ENCODE data around the gene NOX4. TPM values are rescaled to one million over a fixed set of nuclear protein-coding genes. Genes with fewer than 3 reads are reported as not detected.

The NOX4 gene
- total and polyA plus RNA-seq, 7 experiments from 2014 or later, result not detected

GRCh38 chr11:89521792-89522191 lies 30.6 kb upstream of the NOX4 start:
- Histone ChIP-seq H3K9me3 (ENCODE audit: control insufficient read depth in 2 of 3, low read length in 3 of 3) (no peaks in the 10 kb centered on the region), H3K4me3 (ENCODE audit: low read length) (no peak overlapping the region), H3K27ac (ENCODE audit: low read depth, low read length) (no peak overlapping the region), H3K4me1 (ENCODE audit: control insufficient read depth in 2 of 2, insufficient read depth in 2 of 2, low read length in 2 of 2) (no peaks in the 10 kb centered on the region), H3K27me3 (ENCODE audit: control insufficient read depth in 2 of 2, insufficient read depth in 2 of 2, low read length in 2 of 2) (no peaks in the 10 kb centered on the region), H3K36me3 (ENCODE audit: control insufficient read depth in 2 of 3, insufficient read depth in 3 of 3, low read length in 3 of 3) (no peaks in the 10 kb centered on the region)
- ChIA-PET CTCF (no interaction called here), POLR2A (no interaction called here)
- H3K4me3 Mint-ChIP-seq, result no peak overlapping the region
- ATAC-seq (no peak), DNase-seq (no peak)
- intact Hi-C loops (cut with micrococcal nuclease), result no loop called here
- H3K27me3 Mint-ChIP-seq, result no peaks in the 10 kb centered on the region
- H3K9me3 Mint-ChIP-seq, result peaks cover 0 to 10% (median 0%) of the 10 kb centered on the region in 11 donors
- H3K27ac Mint-ChIP-seq, result no peak overlapping the region
- no peaks in the 10 kb centered on the region for H3K4me1 Mint-ChIP-seq
- no peaks in the 10 kb centered on the region for H3K36me3 Mint-ChIP-seq

- Mint-ChIP-seq H3K4me1 (no peaks in the 10 kb centered on the region), H3K4me3 (no peak overlapping the region), H3K27me3 (no peaks in the 10 kb centered on the region), H3K36me3 (no peaks in the 10 kb centered on the region), H3K9me3 (peaks cover 0 to 10% (median 0%) of the 10 kb centered on the region in 11 donors), H3K27ac (no peak overlapping the region)
- no peak overlapping the region for H3K27ac ChIP-seq (ENCODE audit: low read depth, low read length)
- no peaks in the 10 kb centered on the region for H3K27me3 ChIP-seq (ENCODE audit: control insufficient read depth in 2 of 2, insufficient read depth in 2 of 2, low read length in 2 of 2)
- H3K4me1 ChIP-seq (ENCODE audit: control insufficient read depth in 2 of 2, insufficient read depth in 2 of 2, low read length in 2 of 2), result no peaks in the 10 kb centered on the region
- no peak overlapping the region for H3K4me3 ChIP-seq (ENCODE audit: low read length)
- intact Hi-C loops (cut with micrococcal nuclease), result no loop called here
- no peaks in the 10 kb centered on the region for H3K9me3 ChIP-seq (ENCODE audit: control insufficient read depth in 2 of 3, low read length in 3 of 3)
- no peak for ATAC-seq
- ChIA-PET CTCF (no interaction called here), POLR2A (no interaction called here)
- no peaks in the 10 kb centered on the region for H3K36me3 ChIP-seq (ENCODE audit: control insufficient read depth in 2 of 3, insufficient read depth in 3 of 3, low read length in 3 of 3)
- no peak for DNase-seq
Observed at GRCh38 chr11:89521294-89521693, 30.1 kb upstream of the NOX4 start.

- Mint-ChIP-seq H3K27ac (no peak overlapping the region), H3K4me3 (no peak overlapping the region), H3K9me3 (peaks cover 0 to 14% (median 2%) of the 10 kb centered on the region in 11 donors), H3K4me1 (no peaks in the 10 kb centered on the region), H3K36me3 (no peaks in the 10 kb centered on the region), H3K27me3 (no peaks in the 10 kb centered on the region)
- no peak for DNase-seq
- Histone ChIP-seq H3K27ac (ENCODE audit: low read depth, low read length) (no peak overlapping the region), H3K27me3 (ENCODE audit: control insufficient read depth in 2 of 2, insufficient read depth in 2 of 2, low read length in 2 of 2) (no peaks in the 10 kb centered on the region), H3K4me3 (ENCODE audit: low read length) (no peak overlapping the region), H3K36me3 (ENCODE audit: control insufficient read depth in 2 of 3, insufficient read depth in 3 of 3, low read length in 3 of 3) (no peaks in the 10 kb centered on the region), H3K4me1 (ENCODE audit: control insufficient read depth in 2 of 2, insufficient read depth in 2 of 2, low read length in 2 of 2) (no peaks in the 10 kb centered on the region), H3K9me3 (ENCODE audit: control insufficient read depth in 2 of 3, low read length in 3 of 3) (no peaks in the 10 kb centered on the region)
- intact Hi-C loops (cut with micrococcal nuclease), result no loop called here
- ATAC-seq, result no peak
- ChIA-PET POLR2A (no interaction called here), CTCF (no interaction called here)
Observed at GRCh38 chr11:89516496-89516895, 25.3 kb upstream of the NOX4 start.

DNA sequence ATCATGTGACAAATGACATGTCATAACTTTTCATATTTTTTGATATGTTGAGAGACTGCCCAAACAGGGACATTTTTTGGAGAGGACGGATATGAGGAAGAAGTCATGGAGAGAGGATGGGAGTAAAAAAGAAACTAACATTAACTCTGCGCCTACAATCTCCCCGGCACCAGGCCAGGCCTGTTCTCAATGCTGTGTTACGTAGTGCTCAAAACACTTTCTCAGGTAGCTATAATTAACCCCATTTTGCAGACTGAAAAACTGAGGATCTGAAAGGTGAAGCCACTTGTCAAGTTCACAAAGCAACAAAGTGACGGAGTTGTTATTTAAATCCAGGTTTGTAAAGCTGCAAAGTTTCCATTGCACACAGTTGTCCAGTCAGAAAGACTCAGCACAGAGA lies 17.4 kb upstream of the NOX4 start:
- Histone ChIP-seq H3K27ac (ENCODE audit: low read depth, low read length) (no peak overlapping the region), H3K4me1 (ENCODE audit: control insufficient read depth in 2 of 2, insufficient read depth in 2 of 2, low read length in 2 of 2) (no peaks in the 10 kb centered on the region), H3K27me3 (ENCODE audit: control insufficient read depth in 2 of 2, insufficient read depth in 2 of 2, low read length in 2 of 2) (no peaks in the 10 kb centered on the region), H3K4me3 (ENCODE audit: low read length) (no peak overlapping the region), H3K9me3 (ENCODE audit: control insufficient read depth in 2 of 3, low read length in 3 of 3) (no peaks in the 10 kb centered on the region), H3K36me3 (ENCODE audit: control insufficient read depth in 2 of 3, insufficient read depth in 3 of 3, low read length in 3 of 3) (no peaks in the 10 kb centered on the region)
- Mint-ChIP-seq H3K27ac (no peak overlapping the region), H3K27me3 (no peaks in the 10 kb centered on the region), H3K9me3 (peaks cover 0 to 5% (median 0%) of the 10 kb centered on the region in 11 donors), H3K36me3 (no peaks in the 10 kb centered on the region), H3K4me3 (no peak overlapping the region), H3K4me1 (no peaks in the 10 kb centered on the region)
- intact Hi-C loops (cut with micrococcal nuclease), result no loop called here
- ATAC-seq (no peak), DNase-seq (no peak)
- ChIA-PET CTCF (no interaction called here), POLR2A (no interaction called here)

DNA sequence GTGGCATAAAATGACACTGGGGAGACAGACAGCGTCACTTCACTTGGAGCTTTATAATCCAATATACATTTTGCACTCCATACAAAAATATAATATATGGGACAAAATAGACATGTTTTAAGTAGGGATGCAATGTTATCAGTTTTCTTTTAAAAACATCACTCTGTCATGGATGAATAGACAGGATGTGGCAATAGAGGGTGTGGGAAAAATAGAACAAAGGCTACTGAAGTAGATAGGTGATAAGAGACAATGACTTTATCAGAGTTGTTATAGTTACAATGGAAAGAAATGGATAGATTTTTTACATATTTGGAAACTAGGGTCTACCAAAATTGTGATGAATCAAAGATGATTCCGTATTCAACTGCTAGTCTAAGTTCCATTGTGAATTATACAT lies 13.1 kb upstream of the NOX4 start:
- Histone ChIP-seq H3K36me3 (ENCODE audit: control insufficient read depth in 2 of 3, insufficient read depth in 3 of 3, low read length in 3 of 3) (no peaks in the 10 kb centered on the region), H3K27ac (ENCODE audit: low read depth, low read length) (no peak overlapping the region), H3K9me3 (ENCODE audit: control insufficient read depth in 2 of 3, low read length in 3 of 3) (no peaks in the 10 kb centered on the region), H3K27me3 (ENCODE audit: control insufficient read depth in 2 of 2, insufficient read depth in 2 of 2, low read length in 2 of 2) (no peaks in the 10 kb centered on the region), H3K4me1 (ENCODE audit: control insufficient read depth in 2 of 2, insufficient read depth in 2 of 2, low read length in 2 of 2) (no peaks in the 10 kb centered on the region), H3K4me3 (ENCODE audit: low read length) (no peak overlapping the region)
- Mint-ChIP-seq H3K4me1 (no peaks in the 10 kb centered on the region), H3K9me3 (peaks cover 0 to 5% (median 0%) of the 10 kb centered on the region in 11 donors), H3K36me3 (no peaks in the 10 kb centered on the region), H3K27me3 (no peaks in the 10 kb centered on the region), H3K27ac (no peak overlapping the region), H3K4me3 (no peak overlapping the region)
- ChIA-PET CTCF (no interaction called here), POLR2A (no interaction called here)
- ATAC-seq (no peak), DNase-seq (no peak)
- intact Hi-C loops (cut with micrococcal nuclease), result no loop called here

- no peaks in the 10 kb centered on the region for H3K27me3 Mint-ChIP-seq
- H3K4me3 ChIP-seq (ENCODE audit: low read length), result no peak overlapping the region
- no peak overlapping the region for H3K27ac Mint-ChIP-seq
- no peak overlapping the region for H3K4me3 Mint-ChIP-seq
- H3K9me3 ChIP-seq (ENCODE audit: control insufficient read depth in 2 of 3, low read length in 3 of 3), result no peaks in the 10 kb centered on the region
- ChIA-PET CTCF (no interaction called here), POLR2A (no interaction called here)
- no peaks in the 10 kb centered on the region for H3K27me3 ChIP-seq (ENCODE audit: control insufficient read depth in 2 of 2, insufficient read depth in 2 of 2, low read length in 2 of 2)
- no peak for DNase-seq
- H3K9me3 Mint-ChIP-seq, result peaks cover 0 to 5% (median 0%) of the 10 kb centered on the region in 11 donors
- no peaks in the 10 kb centered on the region for H3K4me1 ChIP-seq (ENCODE audit: control insufficient read depth in 2 of 2, insufficient read depth in 2 of 2, low read length in 2 of 2)
- no peaks in the 10 kb centered on the region for H3K4me1 Mint-ChIP-seq
- no peaks in the 10 kb centered on the region for H3K36me3 ChIP-seq (ENCODE audit: control insufficient read depth in 2 of 3, insufficient read depth in 3 of 3, low read length in 3 of 3)
- H3K27ac ChIP-seq (ENCODE audit: low read depth, low read length), result no peak overlapping the region
- intact Hi-C loops (cut with micrococcal nuclease), result no loop called here
- H3K36me3 Mint-ChIP-seq, result no peaks in the 10 kb centered on the region
- no peak for ATAC-seq
Observed at GRCh38 chr11:89503422-89503821, 12.2 kb upstream of the NOX4 start.

DNA sequence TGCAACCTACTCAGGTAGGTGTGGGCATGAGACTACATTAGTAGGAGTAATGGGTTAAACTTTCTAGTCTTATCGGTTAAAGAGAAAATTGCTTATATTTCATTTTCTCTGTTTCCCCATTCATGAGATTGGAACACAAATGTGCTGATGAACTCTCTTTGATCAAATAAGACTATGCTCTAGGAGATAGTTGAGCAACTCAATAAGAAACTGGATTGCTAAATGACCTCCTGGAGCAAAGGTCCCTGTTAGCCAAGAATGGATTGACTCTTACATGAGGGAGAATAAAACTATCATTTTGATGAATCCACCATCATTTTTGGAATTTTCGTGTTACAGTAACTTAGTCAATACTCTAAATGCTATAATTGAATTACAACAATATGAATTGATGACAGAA lies 11.1 kb upstream of the NOX4 start:
- Histone ChIP-seq H3K36me3 (ENCODE audit: control insufficient read depth in 2 of 3, insufficient read depth in 3 of 3, low read length in 3 of 3) (no peaks in the 10 kb centered on the region), H3K9me3 (ENCODE audit: control insufficient read depth in 2 of 3, low read length in 3 of 3) (no peaks in the 10 kb centered on the region), H3K27ac (ENCODE audit: low read depth, low read length) (no peak overlapping the region), H3K4me1 (ENCODE audit: control insufficient read depth in 2 of 2, insufficient read depth in 2 of 2, low read length in 2 of 2) (no peaks in the 10 kb centered on the region), H3K27me3 (ENCODE audit: control insufficient read depth in 2 of 2, insufficient read depth in 2 of 2, low read length in 2 of 2) (no peaks in the 10 kb centered on the region), H3K4me3 (ENCODE audit: low read length) (no peak overlapping the region)
- H3K27me3 Mint-ChIP-seq, result peaks cover 0 to 4% (median 0%) of the 10 kb centered on the region in 5 donors
- no peaks in the 10 kb centered on the region for H3K4me1 Mint-ChIP-seq
- H3K9me3 Mint-ChIP-seq, result peaks cover 0 to 5% (median 0%) of the 10 kb centered on the region in 11 donors
- H3K27ac Mint-ChIP-seq, result no peak overlapping the region
- intact Hi-C loops (cut with micrococcal nuclease), result no loop called here
- H3K36me3 Mint-ChIP-seq, result no peaks in the 10 kb centered on the region
- ATAC-seq, result no peak
- CTCF ChIA-PET, result no interaction called here
- H3K4me3 Mint-ChIP-seq, result no peak overlapping the region
- POLR2A ChIA-PET, result no interaction called here
- DNase-seq, result no peak

Data from naive thymus-derived CD4-positive, alpha-beta T cell (primary cell).